NCI-H2196 treated with DMSO at 0.1 percent for 48 hours (cell line): ENCODE data around the gene RABGAP1.

Experiments
- DNase-seq: peaks from one replicate; lab custom pipeline; 2025; ENCODE audit not compliant: unreplicated experiment; lab: John Stamatoyannopoulos, UW

The RABGAP1 gene

GRCh38 chr9:123007269-123007668 lies 66.4 kb downstream of the RABGAP1 start:
- DNase-seq = no peak

DNA sequence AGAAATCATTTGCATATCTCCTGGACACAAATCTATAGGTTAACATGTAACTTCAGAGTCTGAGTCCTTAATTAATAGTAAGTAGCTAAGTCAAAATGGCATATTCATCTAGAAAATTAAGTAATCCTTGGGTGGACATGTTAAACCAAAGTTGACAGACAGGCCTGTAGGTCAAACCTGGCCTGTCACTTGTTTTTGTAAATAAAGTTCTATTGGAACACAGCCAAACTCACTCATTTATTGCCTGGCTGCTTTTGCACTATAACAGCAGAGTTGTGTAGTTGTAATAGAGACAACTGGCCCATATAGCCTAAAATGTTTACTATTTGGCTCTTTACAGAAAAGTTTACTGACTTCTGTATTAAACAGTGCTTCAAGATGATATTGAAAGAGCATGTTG lies 68.1 kb downstream of the RABGAP1 start:
- no peak for DNase-seq

DNA sequence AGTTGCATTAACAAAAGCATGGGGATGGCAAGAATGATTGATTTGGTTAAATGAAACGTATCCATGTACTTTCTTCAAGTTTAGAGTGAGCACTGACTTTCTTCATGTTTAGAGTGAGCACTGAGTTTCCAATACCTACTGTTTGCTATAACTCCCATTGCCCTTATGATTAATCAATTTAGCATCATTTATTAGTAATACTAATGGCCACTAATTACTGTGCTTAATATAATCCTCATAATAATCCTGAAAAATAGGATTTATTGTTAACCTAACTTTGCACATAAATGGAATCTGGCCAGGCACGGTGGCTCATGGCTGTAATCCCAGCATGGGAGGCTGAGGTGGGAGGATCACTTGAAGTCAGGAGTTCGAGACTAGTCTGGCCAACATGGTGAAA lies 70.6 kb downstream of the RABGAP1 start:
- DNase-seq = no peak

DNA sequence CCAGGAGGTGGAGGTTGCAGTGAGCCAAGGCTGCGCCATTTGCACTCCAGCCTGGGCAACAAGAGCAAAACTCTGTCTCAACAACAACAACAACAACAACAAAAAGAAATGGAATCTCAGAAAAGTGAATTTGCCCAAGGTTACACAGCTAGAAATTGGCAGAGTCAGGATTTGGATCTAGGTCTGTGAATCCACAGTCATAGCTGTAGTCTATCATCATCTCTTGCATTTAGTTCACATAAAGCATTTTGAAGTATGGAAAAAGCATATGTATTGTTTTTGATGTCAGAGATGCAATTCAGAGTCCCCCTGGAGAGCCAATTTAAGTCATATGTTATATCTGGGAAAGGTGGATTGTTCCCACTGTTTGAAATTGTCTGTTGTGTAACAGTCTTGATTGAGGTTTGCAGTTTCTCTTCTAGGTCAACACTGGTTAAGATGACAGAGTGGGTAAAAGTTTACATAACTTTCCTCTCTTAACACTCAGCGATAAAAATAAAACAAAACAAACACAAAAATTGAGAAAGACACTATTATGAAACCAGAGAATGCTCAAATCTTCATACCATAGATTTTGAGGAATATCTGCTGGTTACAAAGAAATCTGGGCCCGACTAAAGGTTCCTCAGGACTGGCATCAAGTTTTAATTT lies 71.2 kb downstream of the RABGAP1 start:
- no peak for DNase-seq

DNA sequence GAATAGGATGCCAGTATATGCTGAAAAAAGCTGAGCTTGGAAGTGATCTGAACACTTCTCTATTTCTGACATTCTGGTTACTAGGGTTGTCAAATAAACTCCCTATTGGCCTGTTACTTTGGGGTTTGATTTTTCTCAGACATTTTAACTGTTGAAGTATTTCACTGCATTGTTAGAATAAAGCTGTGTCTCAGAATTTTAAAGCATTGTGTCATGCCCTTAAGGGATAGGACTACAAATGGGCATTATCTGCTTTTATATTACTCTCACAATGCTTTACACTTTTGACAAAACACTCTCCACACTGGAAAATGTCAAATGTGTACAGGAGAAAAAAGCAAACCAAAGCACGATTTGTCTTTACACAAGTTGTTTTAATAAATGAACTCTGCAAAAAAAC lies 75.8 kb downstream of the RABGAP1 start:
- DNase-seq = no peak

- no peak for DNase-seq
Measured at GRCh38 chr9:123020796-123021195, 80.0 kb downstream of the RABGAP1 start.

- no peak for DNase-seq
Measured at GRCh38 chr9:123026425-123026824, 85.6 kb downstream of the RABGAP1 start.

DNA sequence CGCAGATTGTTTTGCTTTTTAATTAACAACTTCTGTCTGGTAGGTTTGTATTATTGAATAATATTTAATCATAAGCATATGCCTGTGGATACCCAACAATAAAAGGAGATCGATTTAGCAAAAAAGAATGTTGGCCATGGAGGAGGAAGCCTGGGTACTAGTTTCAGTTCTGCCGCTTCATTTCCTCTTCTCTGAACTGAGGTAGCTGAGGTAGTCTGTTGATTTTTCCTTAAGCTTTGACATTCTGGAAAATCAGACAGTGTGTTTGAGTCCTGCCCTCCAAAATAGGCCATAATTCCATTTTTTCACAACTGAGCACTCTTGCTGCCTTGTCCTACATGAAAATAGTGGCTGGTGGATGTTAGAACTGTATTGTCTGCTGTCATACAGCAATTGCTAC lies 86.7 kb downstream of the RABGAP1 start:
- DNase-seq = no peak

DNA sequence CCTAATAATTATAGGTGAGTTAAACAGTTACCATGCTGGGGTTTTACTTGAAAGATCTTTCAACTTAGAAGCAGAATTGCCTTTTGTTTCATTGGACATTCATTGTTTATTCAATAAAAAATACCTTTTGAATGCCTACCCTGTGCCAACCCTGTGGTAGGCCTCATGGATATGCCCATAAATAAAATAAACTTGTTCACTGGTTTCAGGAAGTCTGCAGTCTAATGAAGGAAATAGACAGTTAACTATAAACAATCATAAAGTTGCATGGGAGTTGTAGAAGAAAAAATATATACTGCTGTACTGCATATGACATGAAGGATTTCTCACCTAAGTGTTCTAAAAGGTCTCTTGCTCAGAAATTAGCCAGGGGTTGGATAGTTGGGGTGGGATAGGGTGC lies 87.3 kb downstream of the RABGAP1 start:
- DNase-seq = no peak

DNA sequence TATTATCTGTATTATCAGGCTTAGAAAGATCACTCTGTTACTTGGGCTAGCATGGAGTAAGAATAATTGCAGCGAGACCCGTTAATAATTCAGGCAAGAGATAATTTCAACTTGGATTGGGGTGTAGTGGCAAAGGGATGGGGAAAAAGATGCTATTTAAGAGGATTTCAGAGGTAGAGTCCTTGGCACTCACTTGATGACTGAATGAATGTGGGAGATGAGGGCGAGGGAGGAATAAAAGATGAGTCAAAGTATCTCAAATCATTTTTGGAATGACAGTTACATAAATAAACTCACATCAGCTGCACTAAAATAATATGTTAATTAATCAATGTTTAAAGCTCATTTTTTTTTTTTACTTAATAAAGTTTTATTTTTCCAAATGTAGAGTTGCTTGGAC lies 88.2 kb downstream of the RABGAP1 start:
- DNase-seq = no peak

DNA sequence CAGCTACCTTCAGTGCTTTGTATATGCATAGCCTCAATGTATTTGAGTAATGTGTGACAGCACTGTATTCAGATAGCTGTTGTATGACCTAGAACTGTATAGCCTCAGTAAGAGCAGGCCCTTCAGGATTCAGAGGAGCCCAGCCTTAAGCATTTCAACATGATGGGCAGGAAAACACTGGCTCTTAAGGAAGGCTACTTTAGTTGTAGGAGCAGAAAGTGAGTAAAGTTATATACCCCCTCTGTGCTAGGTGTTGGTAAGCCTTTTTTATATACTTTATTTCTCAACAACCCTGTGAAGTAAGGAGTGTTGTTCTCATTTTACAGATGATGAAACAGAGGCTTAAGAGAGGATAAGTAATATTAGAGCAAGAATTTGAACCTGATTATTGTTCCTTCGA lies 91.1 kb downstream of the RABGAP1 start:
- DNase-seq = no peak

DNA sequence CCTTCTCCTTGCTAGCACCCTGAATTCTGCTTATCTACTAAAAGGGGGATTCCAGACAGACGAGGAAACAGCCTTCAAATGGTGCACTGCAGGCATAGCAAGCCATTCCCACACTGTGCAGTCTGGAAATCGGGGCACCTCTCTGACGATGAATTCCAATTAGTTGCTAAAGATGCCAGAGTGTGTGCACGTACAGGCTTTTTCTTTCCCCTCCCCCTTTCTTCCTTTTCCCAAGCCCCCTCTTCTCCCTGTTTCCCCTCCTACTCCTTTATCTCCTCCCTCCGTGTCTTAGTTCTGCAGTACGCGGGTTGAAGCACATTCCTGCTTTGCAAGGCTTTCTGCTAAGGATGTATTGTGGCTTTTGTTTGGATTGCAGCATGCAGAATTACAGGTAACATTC lies 92.5 kb downstream of the RABGAP1 start, which contains the start of gene GPR21:
TSS of gene GPR21 (plus strand) at position 316 of the 400 bp plus-strand sequence. CDS start 900 bp downstream, outside the sequence.
- no peak for DNase-seq

GRCh38 chr9:123033864-123034601 lies 93.2 kb downstream of the RABGAP1 start:
- DNase-seq = no peak

GRCh38 chr9:123034881-123035510 lies 94.2 kb downstream of the RABGAP1 start:
- no peak for DNase-seq

DNA sequence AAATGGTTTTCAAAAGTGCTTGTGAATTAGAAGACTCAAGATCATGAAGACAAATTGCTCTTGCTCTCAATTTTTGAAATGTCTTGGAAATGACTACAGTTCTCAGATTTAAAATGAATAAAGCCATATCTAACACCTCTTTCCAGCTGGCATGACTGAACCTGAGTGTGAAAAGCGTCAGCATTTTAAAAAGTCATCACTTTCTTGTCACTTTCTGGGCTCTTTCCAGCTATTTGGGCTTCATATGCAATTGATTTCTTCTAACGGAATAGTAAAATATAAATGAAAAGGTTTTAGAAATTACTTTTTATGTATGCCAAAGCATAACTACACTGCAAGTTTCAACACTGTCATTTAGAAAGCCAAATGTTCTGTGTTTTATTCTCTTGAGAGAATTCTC lies 95.0 kb downstream of the RABGAP1 start:
- no peak for DNase-seq

DNA sequence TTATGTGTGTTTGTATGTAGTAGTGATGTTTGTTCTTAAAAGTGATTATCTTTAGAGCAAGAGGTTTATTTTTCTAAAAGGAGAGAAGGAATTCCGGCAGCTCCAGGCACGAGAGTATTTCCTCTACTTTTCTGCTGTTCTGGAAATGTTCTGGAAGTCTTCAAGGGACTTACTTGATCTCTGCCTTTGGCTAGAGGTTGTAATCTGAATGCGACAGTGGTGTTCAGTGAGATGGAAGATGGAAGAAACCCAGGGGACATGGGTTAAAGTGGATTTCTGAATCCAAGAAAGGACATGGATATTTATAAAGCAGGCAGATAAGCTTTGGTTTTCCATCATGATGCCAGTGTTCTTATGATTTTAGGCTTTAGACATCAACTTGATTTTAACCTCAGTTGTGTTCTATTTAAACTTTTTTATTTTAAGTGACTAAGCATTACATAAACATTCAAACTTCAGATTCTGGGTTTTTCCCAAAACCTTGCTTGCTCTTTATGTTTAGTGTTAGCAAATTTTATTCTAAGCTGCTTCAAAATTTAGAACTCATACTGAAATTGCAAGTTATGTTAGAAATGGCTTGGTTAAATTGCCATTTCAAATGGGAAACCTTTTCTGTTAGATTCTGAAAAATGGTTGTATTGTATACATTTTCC lies 96.2 kb downstream of the RABGAP1 start:
- no peak for DNase-seq

GRCh38 chr9:123039617-123040219 lies 98.9 kb downstream of the RABGAP1 start:
- DNase-seq = no peak

DNA sequence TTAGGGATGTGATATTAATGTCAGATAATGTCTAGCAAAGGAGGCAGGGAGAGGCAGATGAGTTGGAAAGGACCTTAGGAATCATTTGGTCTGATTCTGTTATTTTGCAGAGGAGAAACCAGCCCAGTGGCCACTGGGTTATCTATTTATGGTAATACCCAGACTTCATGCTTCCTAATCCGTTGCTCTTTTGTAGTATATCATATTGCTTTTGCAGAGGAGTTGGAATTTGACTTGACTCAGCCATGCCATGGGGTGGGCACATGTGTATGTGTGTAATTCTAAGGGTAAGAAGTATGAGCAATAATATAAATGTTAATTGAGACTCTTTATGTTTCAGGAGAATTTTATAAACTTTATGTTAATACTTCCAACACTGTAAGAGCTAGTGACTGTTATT lies 100.0 kb downstream of the RABGAP1 start:
- DNase-seq = no peak

DNA sequence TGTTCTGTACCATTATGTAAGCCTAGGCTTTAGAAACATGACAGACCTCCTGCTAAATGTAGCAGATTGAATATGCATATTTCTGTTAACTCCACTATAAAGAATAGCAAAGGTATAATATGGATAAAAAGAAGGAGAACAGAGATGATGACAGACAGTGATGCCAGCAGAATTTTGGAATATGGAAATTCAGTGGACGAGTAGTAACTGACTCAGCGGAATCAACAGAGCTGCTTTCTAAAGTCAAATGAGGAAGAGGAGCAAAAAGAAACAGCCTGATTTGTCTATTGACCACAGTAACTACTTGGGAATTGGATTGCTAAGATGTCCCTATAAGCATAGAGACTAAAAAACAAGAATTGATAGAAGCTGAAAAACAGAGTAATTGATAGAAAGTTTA lies 100.7 kb downstream of the RABGAP1 start:
- no peak for DNase-seq

DNA sequence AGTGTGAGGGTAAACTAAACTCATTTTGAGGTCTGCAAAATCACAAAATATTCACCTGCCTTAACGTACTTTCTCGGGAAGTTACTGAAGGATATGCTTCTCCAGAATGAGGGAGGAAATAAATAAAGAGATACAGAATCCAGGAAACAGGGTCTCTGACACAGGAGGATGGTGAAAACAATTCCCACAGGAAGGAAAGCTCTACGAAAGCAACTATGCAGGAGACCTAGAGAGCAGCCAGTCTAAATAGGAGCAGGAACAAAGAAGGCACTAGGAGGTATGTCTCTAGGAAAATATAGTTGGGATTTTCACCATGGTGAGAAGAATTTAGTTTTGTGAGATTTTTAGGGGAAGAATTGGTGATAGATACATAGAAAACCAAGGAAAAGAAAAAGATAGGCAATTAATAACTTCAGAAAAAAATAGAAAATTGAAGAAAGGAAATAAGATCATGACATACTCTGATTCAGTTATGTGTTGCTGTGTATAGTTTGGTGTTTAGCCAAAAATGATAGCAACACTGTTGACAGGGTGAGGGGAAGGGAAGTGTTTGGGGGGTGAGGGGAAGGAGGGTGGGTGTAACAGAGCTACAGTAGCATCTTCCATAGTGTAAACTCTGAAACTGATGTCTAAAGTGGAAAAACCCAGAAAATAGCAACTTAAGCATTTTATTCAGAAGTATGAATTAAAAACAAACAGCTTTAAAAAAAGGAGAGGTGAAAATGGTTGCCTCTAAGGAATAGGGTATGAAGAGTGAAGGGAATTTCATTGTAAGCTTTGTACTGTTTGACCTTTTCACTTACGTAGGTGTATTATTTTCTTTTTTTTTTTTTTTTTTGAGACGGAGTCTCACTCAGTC lies 102.5 kb downstream of the RABGAP1 start:
- no peak for DNase-seq
